ENCODE results near the gene FAM117A. TPM values are rescaled to one million over a fixed set of nuclear protein-coding genes. Genes with fewer than 3 reads are reported as not detected.

The FAM117A gene
- total RNA-seq, 1 donor: 1.1 TPM

- DNase-seq (ENCODE audit: low read depth): no peak
- no peak overlapping the region for H3K4me3 ChIP-seq (ENCODE audit: low read depth, low read length)
- TF ChIP-seq CTCF (IDR thresholded peaks at IDR 0.05; ENCODE audit: insufficient read depth, low read length): no peak
Measured at GRCh38 chr17:49699966-49700575, 63.9 kb downstream of the FAM117A start.

GRCh38 chr17:49698005-49698404 lies 65.9 kb downstream of the FAM117A start:
- no peak for TF ChIP-seq CTCF (IDR thresholded peaks at IDR 0.05; ENCODE audit: insufficient read depth, low read length)
- H3K4me3 ChIP-seq (ENCODE audit: low read depth, low read length): no peak overlapping the region
- DNase-seq (ENCODE audit: low read depth): no peak

GRCh38 chr17:49696233-49696761 lies 67.6 kb downstream of the FAM117A start:
- no peak overlapping the region for H3K4me3 ChIP-seq (ENCODE audit: low read depth, low read length)
- no peak for TF ChIP-seq CTCF (IDR thresholded peaks at IDR 0.05; ENCODE audit: insufficient read depth, low read length)
- DNase-seq (ENCODE audit: low read depth): no peak

- DNase-seq (ENCODE audit: low read depth): no peak
- TF ChIP-seq CTCF (IDR thresholded peaks at IDR 0.05; ENCODE audit: insufficient read depth, low read length): no peak
Measured at GRCh38 chr17:49695698-49696232, 68.2 kb downstream of the FAM117A start.

GRCh38 chr17:49694847-49695697 lies 68.9 kb downstream of the FAM117A start:
- H3K4me3 ChIP-seq (ENCODE audit: low read depth, low read length): no peak overlapping the region
- DNase-seq (ENCODE audit: low read depth): peak; percentile 45
- peak; percentile 91 for TF ChIP-seq CTCF (IDR thresholded peaks at IDR 0.05; ENCODE audit: insufficient read depth, low read length)

More at GRCh38 chr17:49695698-49696232, 68.2 kb downstream of the FAM117A start:
- no peak overlapping the region for H3K4me3 ChIP-seq (ENCODE audit: low read depth, low read length)

GRCh38 chr17:49692751-49693150 lies 71.2 kb downstream of the FAM117A start:
- no peak overlapping the region for H3K4me3 ChIP-seq (ENCODE audit: low read depth, low read length)
- TF ChIP-seq CTCF (IDR thresholded peaks at IDR 0.05; ENCODE audit: insufficient read depth, low read length): no peak
- DNase-seq (ENCODE audit: low read depth): peak; percentile 6

All from fibroblast of the aortic adventitia (primary cell).